PC-9 (cell line): ENCODE results near the gene EPHB1.

Source experiments
- CTCF ChIP-seq: fragments of 200-600 bp; sonication (generic); conservative IDR thresholded peaks from 2 replicates; pipeline ENCODE4 v1.6.1; 2017; ENCODE audit warnings: mixed run types, antibody characterized with exemption, mild to moderate bottlenecking, moderate library complexity
- EZH2 ChIP-seq: fragments of 200-600 bp; sonication (generic); IDR thresholded peaks from 2 replicates; pipeline ENCODE4 v1.8.0; 2017; ENCODE audit warnings: antibody characterized with exemption, low read depth

- TF ChIP-seq EZH2 (no peak), CTCF (no peak)
Observed at GRCh38 chr3:134896141-134896540, 101.1 kb downstream of the EPHB1 start.
